Endothelial cell of umbilical vein (primary cell): ENCODE measurements around the gene RND1. TPM values are rescaled to one million over a fixed set of nuclear protein-coding genes. Genes with fewer than 3 reads are reported as not detected.

Source experiments
- BruUV-seq: library from RNA; stranded (reverse); fragments of 400-500 nt; replicated peaks from 2 replicates; lab custom pipeline; 2021; lab: Mats Ljungman, UMichigan
- CTCF ChIA-PET: fragments of 300-600, 350-600 bp; sonication (Branson Sonifier 250); formaldehyde crosslinking; loops from one replicate; lab custom pipeline; 2021; ENCODE audit warnings: antibody characterized with exemption, inconsistent platforms; lab: Charles Lee
- POLR2A ChIA-PET: fragments of 300-600, 350-600 bp; sonication (Branson Sonifier 250); formaldehyde crosslinking; loops from one replicate; lab custom pipeline; 2021; ENCODE audit warnings: antibody characterized with exemption, inconsistent platforms; lab: Charles Lee
- DNase-seq: peaks from one replicate; pipeline ENCODE4 v3.0.0-alpha.2; 2011; ENCODE audit warnings: low read depth, low spot score
- FAIRE-seq: peaks from 2 replicates; lab custom pipeline; 2011; peaks lifted over from hg19 to GRCh38; lab: Jason Lieb, UNC
- H2AFZ ChIP-seq: 2 replicates; pipeline ENCODE4 v1.6.0; 2012; ENCODE audit warnings: low read depth, low read length, control low read depth, inconsistent platforms
- H3K27ac ChIP-seq: 2 replicates; pipeline ENCODE4 v1.5.1; 2011; ENCODE audit warnings: low read depth, mild to moderate bottlenecking, control low read depth, low read length, moderate library complexity; ENCODE audit not compliant: insufficient read depth
- H3K27me3 ChIP-seq, 2 experiments: 2 replicates each; pipeline versions ENCODE4 v1.6.0 to v1.6.1; 2011; ENCODE audit warnings: low read length in 2 of 2, mixed read lengths in 1 of 2; ENCODE audit not compliant: control insufficient read depth in 2 of 2, insufficient read depth in 2 of 2
- H3K36me3 ChIP-seq, 2 experiments: 2 replicates in 1 of 2; 3 replicates in 1 of 2; pipeline ENCODE4 v1.5.1; 2011; ENCODE audit warnings: low read length in 2 of 2, mild to moderate bottlenecking in 1 of 2, moderate library complexity in 1 of 2; ENCODE audit not compliant: control insufficient read depth in 2 of 2, insufficient read depth in 2 of 2; ENCODE audit errors: extremely low read depth in 1 of 2
- H3K4me1 ChIP-seq: 3 replicates; pipeline ENCODE4 v1.5.1; 2011; ENCODE audit warnings: mild to moderate bottlenecking, low read length; ENCODE audit not compliant: control insufficient read depth, insufficient read depth; ENCODE audit errors: extremely low read depth
- H3K4me2 ChIP-seq: 2 replicates; pipeline ENCODE4 v1.6.1; 2011; ENCODE audit warnings: low read length, control low read depth, mixed read lengths; ENCODE audit not compliant: insufficient read depth
- H3K4me3 ChIP-seq, 3 experiments: fragments of 200-600 bp in 1 of 3; sonication (generic), shearing (Covaris generic) in 1 of 3; replicated peaks in 1 of 3; 2 replicates each; pipeline ENCODE4 v1.5.1; 2011 to 2016; ENCODE audit warnings: control low read depth in 3 of 3, low read length in 3 of 3, mild to moderate bottlenecking in 2 of 3, inconsistent platforms in 1 of 3, low read depth in 1 of 3, moderate library complexity in 1 of 3; ENCODE audit not compliant: insufficient read depth in 1 of 3
- H3K79me2 ChIP-seq: 2 replicates; pipeline ENCODE4 v1.6.0; 2012; ENCODE audit warnings: low read length, inconsistent platforms; ENCODE audit not compliant: control insufficient read depth, insufficient read depth
- H3K9ac ChIP-seq: replicated peaks from 2 replicates; pipeline ENCODE3; 2011; ENCODE audit warnings: low read length, control low read depth; ENCODE audit not compliant: insufficient read depth; ENCODE audit errors: extremely low read depth
- H3K9me1 ChIP-seq: replicated peaks from 3 replicates; pipeline ENCODE4 v1.6.0; 2011; ENCODE audit warnings: mild to moderate bottlenecking, low read length; ENCODE audit not compliant: control insufficient read depth, insufficient read depth; ENCODE audit errors: extremely low read depth
- H3K9me3 ChIP-seq: replicated peaks from 2 replicates; pipeline ENCODE4 v1.5.1; 2012; ENCODE audit warnings: low read length, inconsistent platforms; ENCODE audit not compliant: control insufficient read depth, insufficient read depth
- H4K20me1 ChIP-seq: replicated peaks from 2 replicates; pipeline ENCODE3; 2011; ENCODE audit warnings: mild to moderate bottlenecking, low read length; ENCODE audit not compliant: control insufficient read depth, insufficient read depth; ENCODE audit errors: extremely low read depth
- EZH2 ChIP-seq: IDR thresholded peaks from 2 replicates; pipeline ENCODE4 v1.6.1; 2012; ENCODE audit warnings: borderline replicate concordance, low read depth, mild to moderate bottlenecking, moderate library complexity, low read length, inconsistent platforms; ENCODE audit not compliant: severe bottlenecking
- FOS ChIP-seq: IDR thresholded peaks from 2 replicates; pipeline ENCODE4 v1.6.1; 2011; ENCODE audit warnings: mild to moderate bottlenecking, low read length, moderate library complexity, borderline replicate concordance; ENCODE audit not compliant: insufficient read depth
- GATA2 ChIP-seq: IDR thresholded peaks from 2 replicates; pipeline ENCODE4 v1.7.0; 2011; ENCODE audit warnings: low read depth, mild to moderate bottlenecking, moderate library complexity, mixed read lengths, low read length; ENCODE audit not compliant: insufficient read length, insufficient read depth
- JUN ChIP-seq: IDR thresholded peaks from 2 replicates; pipeline ENCODE4 v1.6.1; 2011; ENCODE audit warnings: borderline replicate concordance, low read depth; ENCODE audit not compliant: insufficient read length, insufficient read depth
- MAX ChIP-seq: IDR thresholded peaks from 2 replicates; pipeline ENCODE4 v1.6.1; 2011; ENCODE audit not compliant: insufficient read depth, insufficient read length
- MYC ChIP-seq: IDR thresholded peaks from one replicate; pipeline ENCODE4 v1.6.1; 2011; ENCODE audit warnings: mild to moderate bottlenecking, low read depth, low read length
- POLR2A ChIP-seq: IDR thresholded peaks from 2 replicates; pipeline ENCODE4 v1.6.1; 2012; ENCODE audit warnings: low read depth, mild to moderate bottlenecking, control low read depth, low read length
- POLR2AphosphoS5 ChIP-seq: IDR thresholded peaks from 2 replicates; pipeline ENCODE4 v1.6.1; 2012; ENCODE audit warnings: low read depth, mild to moderate bottlenecking, control low read depth, low read length, moderate library complexity; ENCODE audit not compliant: insufficient read depth
- dilution Hi-C: fragments of 300-500 bp; cut with MboI; formaldehyde crosslinking; loops from one replicate; pipeline ENCODE4 v1.15.0; 2019; ENCODE audit warnings: low sequenced_read_pairs; ENCODE audit not compliant: extremely low pct_ligation_motif_present
- intact Hi-C: fragments of 100-400 bp; cut with micrococcal nuclease; formaldehyde crosslinking; loops from one replicate; pipeline ENCODE4 v1.10.0; 2022
- polyA plus RNA-seq, 4 experiments: library from polyadenylated mRNA; depleted of rRNA in 3 of 4; stranded (reverse) in 3 of 4; unstranded in 1 of 4; fragments of >200 nt; gene quantifications; 2 replicates each; pipeline versions ENCODE4 v1.2.1 to v1.2.3, GENCODE V29; 2011 to 2012; ENCODE audit warnings: missing spikeins in 1 of 4
- total RNA-seq: library from RNA; stranded (reverse); gene quantifications from 2 replicates; pipeline ENCODE4 v1.2.3, GENCODE V29; 2021
- TF ChIP-seq, protein P1 (sequence below), 2 donors: IDR thresholded peaks; 1 replicate in 1 of 2; 2 replicates in 1 of 2; pipeline ENCODE4 v1.5.1; 2011; ENCODE audit warnings: low read length in 2 of 2, mild to moderate bottlenecking in 2 of 2, moderate library complexity in 2 of 2, control low read depth in 1 of 2, inconsistent platforms in 1 of 2, low read depth in 1 of 2; ENCODE audit not compliant: insufficient read depth in 1 of 2; ENCODE audit errors: extremely low read depth in 1 of 2

Gene RND1
- total and polyA plus RNA-seq, 2 donors (not counting 3 experiments of a cell fraction or from before 2014, with no cell fraction given), result 4.0 to 9.9 TPM

DNA sequence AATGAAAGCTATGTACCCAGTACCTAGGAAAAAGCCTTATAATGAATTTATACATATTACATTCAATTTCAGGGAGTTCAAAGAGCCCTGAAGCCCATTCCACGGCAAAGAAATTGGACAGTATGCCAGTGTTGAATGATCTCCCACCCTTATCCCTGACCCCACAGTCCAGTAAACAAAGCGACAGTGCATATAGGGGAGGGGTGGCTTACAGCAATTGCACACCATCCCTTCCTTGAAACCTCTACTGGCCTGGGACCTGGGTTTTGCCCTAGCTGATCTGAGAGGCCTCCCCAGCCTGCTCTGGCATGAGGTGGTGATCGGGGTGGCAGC, 17.3 kb upstream of the RND1 start:
- POLR2A ChIA-PET, result interaction anchor here (1.0 kb wide), 2 partner anchors 17 to 18 kb away, joined by 3 to 13 read pairs; partner anchors contain the start of gene RND1
- TF ChIP-seq, protein P1, sequence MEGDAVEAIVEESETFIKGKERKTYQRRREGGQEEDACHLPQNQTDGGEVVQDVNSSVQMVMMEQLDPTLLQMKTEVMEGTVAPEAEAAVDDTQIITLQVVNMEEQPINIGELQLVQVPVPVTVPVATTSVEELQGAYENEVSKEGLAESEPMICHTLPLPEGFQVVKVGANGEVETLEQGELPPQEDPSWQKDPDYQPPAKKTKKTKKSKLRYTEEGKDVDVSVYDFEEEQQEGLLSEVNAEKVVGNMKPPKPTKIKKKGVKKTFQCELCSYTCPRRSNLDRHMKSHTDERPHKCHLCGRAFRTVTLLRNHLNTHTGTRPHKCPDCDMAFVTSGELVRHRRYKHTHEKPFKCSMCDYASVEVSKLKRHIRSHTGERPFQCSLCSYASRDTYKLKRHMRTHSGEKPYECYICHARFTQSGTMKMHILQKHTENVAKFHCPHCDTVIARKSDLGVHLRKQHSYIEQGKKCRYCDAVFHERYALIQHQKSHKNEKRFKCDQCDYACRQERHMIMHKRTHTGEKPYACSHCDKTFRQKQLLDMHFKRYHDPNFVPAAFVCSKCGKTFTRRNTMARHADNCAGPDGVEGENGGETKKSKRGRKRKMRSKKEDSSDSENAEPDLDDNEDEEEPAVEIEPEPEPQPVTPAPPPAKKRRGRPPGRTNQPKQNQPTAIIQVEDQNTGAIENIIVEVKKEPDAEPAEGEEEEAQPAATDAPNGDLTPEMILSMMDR (IDR thresholded peaks at IDR 0.05; ENCODE audit: extremely low read depth in 1 of 2, insufficient read depth in 1 of 2, low read depth in 1 of 2, low read length in 2 of 2), result no peak
- no peak for TF ChIP-seq MAX
- TF ChIP-seq EZH2, result no peak
- TF ChIP-seq POLR2AphosphoS5, result no peak
- no peak for TF ChIP-seq FOS
- no peak for TF ChIP-seq POLR2A
- no peak for TF ChIP-seq JUN
- TF ChIP-seq MYC, result no peak
- no peak for TF ChIP-seq GATA2

More for the DNA sequence above, 17.3 kb upstream of the RND1 start:
- no peaks in the 10 kb centered on the region for H4K20me1 ChIP-seq
- peak overlapping the region; percentile 56 for H3K9ac ChIP-seq
- intact Hi-C loops, result loop anchor here (2.0 kb wide), 2 partner anchors 18 to 30 kb away; partner anchors contain the start of genes DDX23 and RND1
- no peak for FAIRE-seq
- dilution Hi-C loops, result no loop called here
- H3K4me3 ChIP-seq, result peak overlapping the region in 1 of 3 experiments; percentile 47
- H3K9me3 ChIP-seq, result no peaks in the 10 kb centered on the region
- peak overlapping the region; percentile 88 for H2AFZ ChIP-seq
- no peaks in the 10 kb centered on the region for H3K36me3 ChIP-seq
- H3K27ac ChIP-seq, result peak overlapping the region; percentile 81
- no peaks in the 10 kb centered on the region for H3K9me1 ChIP-seq
- CTCF ChIA-PET, result interaction anchor here (1.0 to 6.2 kb wide), 8 partner anchors 8 to 114 kb away, joined by 3 to 80 read pairs (median 4); partner anchors contain the start of genes DDX23 and RND1
- peak overlapping the region; percentile 44 for H3K4me2 ChIP-seq
- H3K79me2 ChIP-seq, result no peaks in the 10 kb centered on the region
- DNase-seq, result peak; percentile 26
- no TSS peak for BruUV-seq
- no peaks in the 10 kb centered on the region for H3K27me3 ChIP-seq
- H3K4me1 ChIP-seq, result peaks cover 29% of the 10 kb centered on the region
